ENCODE results near the gene STX10.

- TF ChIP-seq CTCF (IDR thresholded peaks at IDR 0.05; ENCODE audit: low read length) (no peak), EZH2 (IDR thresholded peaks at IDR 0.05; ENCODE audit: borderline replicate concordance, low read length) (no peak)
Observed at GRCh38 chr19:13134626-13135025, 15.5 kb downstream of the STX10 start.
